GM12875 (cell line): Measurements from ENCODE around the gene GPATCH11.

Source experiments
- H3K4me3 ChIP-seq: one replicate; pipeline ENCODE4 v1.5.1; 2011; ENCODE audit warnings: low read depth, low read length, control low read depth
- TF ChIP-seq, protein P1 (sequence below): IDR thresholded peaks from 2 replicates; pipeline ENCODE4 v1.5.1; 2011; ENCODE audit warnings: low read depth, mild to moderate bottlenecking, control low read depth, inconsistent platforms, low read length, moderate library complexity, borderline replicate concordance; ENCODE audit not compliant: insufficient read depth

The GPATCH11 gene

DNA sequence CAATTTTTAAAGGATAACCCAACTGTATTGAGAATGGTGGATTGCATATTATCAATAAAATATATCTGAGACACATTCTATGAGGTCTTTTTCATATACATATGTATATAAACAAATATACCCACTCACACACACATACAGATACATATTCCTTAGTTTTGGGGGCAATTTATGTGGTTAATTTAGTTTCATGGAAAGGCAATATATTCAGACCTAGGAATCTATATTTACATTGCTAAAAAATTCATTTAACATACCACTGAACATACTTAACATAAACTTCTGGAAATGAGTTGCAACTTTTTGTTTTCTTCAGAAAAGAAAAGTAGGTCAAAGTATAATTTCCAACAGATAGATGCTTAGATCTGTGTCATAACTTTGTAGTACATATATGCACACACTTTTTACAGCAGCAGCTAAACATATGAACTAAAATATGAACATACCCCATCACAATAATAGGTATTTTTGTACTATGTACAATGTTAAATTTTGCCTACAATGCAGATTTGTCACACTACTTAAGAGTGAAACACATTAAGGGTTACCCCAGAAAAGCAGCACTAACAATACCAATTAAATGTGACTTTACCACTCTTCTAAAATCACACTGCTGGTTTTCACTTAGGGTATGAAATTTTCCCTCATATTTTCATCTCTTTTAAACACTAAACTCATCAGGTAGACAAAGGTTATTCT lies 23.2 kb upstream of the GPATCH11 start:
- TF ChIP-seq, protein P1, sequence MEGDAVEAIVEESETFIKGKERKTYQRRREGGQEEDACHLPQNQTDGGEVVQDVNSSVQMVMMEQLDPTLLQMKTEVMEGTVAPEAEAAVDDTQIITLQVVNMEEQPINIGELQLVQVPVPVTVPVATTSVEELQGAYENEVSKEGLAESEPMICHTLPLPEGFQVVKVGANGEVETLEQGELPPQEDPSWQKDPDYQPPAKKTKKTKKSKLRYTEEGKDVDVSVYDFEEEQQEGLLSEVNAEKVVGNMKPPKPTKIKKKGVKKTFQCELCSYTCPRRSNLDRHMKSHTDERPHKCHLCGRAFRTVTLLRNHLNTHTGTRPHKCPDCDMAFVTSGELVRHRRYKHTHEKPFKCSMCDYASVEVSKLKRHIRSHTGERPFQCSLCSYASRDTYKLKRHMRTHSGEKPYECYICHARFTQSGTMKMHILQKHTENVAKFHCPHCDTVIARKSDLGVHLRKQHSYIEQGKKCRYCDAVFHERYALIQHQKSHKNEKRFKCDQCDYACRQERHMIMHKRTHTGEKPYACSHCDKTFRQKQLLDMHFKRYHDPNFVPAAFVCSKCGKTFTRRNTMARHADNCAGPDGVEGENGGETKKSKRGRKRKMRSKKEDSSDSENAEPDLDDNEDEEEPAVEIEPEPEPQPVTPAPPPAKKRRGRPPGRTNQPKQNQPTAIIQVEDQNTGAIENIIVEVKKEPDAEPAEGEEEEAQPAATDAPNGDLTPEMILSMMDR: no peak
- H3K4me3 ChIP-seq: no peak overlapping the region

DNA sequence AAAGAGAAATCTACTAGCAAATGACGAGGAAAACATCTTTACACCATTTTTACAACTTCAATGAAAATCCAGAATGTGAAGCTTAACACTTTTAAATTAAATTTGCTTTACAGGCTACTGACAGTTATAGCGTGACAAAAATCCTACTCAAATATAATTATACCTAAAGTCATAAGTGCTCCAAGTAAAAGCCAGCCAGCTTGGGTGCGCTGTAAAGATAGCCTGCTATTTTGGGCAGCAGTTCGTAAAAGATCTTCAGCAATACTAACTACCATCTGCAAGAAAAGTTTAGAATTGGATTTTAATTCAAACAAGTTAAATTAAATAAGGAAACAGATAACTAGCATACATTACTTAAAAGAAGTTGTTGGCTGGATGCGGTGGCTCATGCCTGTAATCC lies 22.5 kb upstream of the GPATCH11 start:
- TF ChIP-seq, protein P1: no peak
- no peak overlapping the region for H3K4me3 ChIP-seq

DNA sequence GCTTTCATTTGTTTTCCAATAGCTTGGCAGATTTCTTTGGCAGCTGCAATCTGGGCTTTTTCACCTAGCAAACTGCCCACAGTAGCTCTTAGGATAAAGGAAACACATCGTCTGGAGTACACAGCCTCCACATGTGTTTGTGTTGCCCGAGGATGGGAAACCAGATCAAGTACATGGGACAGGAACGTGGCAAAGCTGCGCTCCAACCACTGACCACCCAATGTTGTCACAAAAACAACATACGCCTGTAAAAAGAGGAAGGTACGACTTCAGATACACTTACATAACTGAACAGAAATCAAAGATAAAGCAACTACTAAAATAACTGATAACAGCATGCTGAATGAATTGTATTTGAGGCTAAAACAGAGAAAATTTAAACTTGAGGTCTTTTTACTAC lies 15.6 kb upstream of the GPATCH11 start:
- H3K4me3 ChIP-seq: no peak overlapping the region
- TF ChIP-seq, protein P1: no peak

DNA sequence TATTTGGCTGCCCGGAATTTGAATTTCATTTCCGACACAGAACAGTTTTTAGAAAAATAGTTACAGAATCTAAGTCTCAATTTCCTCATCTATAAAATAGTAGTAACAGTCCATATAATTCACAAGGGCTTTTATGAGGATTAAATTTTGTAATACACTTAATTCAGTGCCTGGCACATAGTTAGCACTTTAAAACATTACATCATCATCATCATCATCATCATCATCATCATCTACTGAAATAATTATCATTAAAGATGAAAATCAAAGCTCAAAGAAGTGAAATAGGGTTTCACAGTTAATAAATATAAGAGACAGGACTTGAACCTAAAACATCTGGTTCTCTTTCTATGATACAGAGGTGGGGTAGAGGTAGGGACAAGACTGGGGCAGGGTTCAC lies 13.4 kb upstream of the GPATCH11 start:
- no peak overlapping the region for H3K4me3 ChIP-seq
- TF ChIP-seq, protein P1: no peak

DNA sequence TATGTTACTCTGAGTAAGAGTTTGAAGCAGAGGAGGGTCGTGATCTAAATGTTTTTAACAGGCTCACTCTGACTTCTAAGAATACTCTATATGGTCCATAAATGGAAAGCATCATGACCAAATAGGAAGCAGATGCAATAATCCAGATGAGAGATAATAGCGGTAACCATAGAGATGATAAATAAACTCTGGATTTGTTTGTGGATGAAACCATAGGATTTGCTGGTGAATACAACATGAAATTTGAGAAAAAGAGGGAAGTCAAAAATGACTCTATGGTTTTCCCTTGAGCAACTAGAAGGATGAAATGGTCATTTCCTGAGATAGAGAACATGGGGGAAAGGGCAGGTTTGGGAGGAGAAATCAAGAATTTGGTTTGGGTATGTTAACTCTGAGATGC lies 4.1 kb upstream of the GPATCH11 start:
- TF ChIP-seq, protein P1: no peak
- H3K4me3 ChIP-seq: no peak overlapping the region

GRCh38 chr2:37080689-37081088 lies 3.6 kb upstream of the GPATCH11 start:
- TF ChIP-seq, protein P1: no peak
- H3K4me3 ChIP-seq: no peak overlapping the region

GRCh38 chr2:37084797-37085196 lies 479 bp downstream of the GPATCH11 start:
- TF ChIP-seq, protein P1: no peak
- peak overlapping the region; percentile 72 for H3K4me3 ChIP-seq
